Glomerular endothelial cell (primary cell): ENCODE data around the gene MUSTN1. TPM values are rescaled to one million over a fixed set of nuclear protein-coding genes. Genes with fewer than 3 reads are reported as not detected.

Source experiments
- DNase-seq: peaks from one replicate; pipeline ENCODE4 v3.0.0-alpha.2; 2011; ENCODE audit warnings: low read depth, low spot score; ENCODE audit errors: extremely low read depth
- total RNA-seq: library from RNA; depleted of rRNA; stranded (reverse); fragments of >200 nt; gene quantifications from 2 replicates; pipeline ENCODE4 v1.2.3, GENCODE V29; 2015

Gene MUSTN1
- total RNA-seq, 1 donor from 2014 or later, result 2.7 TPM

- DNase-seq, result no peak
Observed at GRCh38 chr3:52836471-52836845, 1.6 kb upstream of the MUSTN1 start.

GRCh38 chr3:52835766-52836470 is 1.1 kb upstream of the MUSTN1 start:
- DNase-seq, result no peak

DNA sequence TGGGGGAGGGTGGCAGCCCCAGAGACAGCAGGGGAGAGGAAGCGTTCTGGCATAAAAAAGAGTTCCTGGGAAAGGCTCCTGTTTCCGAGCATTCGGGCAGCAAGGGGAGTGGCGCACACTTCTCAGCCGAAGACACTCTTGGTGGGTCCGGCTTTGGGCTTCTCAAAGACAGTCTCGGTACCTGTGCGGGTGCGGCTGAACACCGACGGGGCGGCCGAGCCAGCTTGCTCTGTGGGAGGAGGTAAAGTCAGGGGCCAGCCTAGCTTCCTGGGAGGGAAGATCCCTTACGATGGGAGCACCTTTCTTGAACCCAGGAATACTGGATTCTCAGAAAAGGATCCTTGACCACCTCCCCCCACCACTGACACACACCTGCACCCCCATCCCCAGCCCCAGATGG is 1.6 kb downstream of the MUSTN1 start:
- DNase-seq, result no peak

DNA sequence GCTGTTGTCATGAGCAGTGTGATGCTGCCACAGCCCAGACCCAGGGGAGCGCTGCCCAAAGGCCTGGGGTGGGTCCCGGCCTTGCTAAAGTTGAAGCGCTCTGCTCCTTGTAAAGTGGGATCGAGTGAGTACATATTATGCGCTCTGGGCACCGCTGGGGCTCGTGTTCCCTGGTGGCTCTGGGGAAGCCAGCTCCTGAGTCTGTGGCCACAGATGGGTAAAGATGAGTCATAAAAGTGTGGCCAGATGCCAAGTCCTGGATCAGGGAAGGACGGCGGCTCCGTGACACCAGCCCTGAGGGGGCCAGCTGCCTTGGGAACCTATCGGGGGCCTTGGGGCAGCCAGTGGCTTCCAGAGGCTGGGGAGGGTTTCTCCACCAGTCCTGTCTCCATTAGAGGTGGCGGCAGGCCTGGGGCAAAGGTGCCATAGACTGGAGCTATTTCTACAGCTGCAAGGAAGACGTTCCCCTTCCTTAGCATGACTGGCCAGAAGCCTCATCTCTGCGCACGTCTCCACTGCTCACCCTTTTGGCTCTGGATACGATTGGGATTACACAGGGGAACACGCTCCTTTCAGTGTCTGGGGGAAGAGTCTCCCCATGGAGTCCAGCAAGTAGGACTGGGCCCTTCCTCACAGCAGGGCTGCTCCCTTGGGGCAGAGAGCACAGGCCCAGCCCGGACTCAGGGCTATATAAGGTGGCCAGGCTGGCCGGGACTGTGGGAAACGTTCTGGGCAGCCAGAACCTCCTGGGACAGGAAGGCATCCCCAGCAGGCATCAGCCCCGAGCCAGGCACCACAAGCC is 3.1 kb downstream of the MUSTN1 start:
- DNase-seq, result peak; percentile 27

GRCh38 chr3:52830535-52831258 is 4.1 kb downstream of the MUSTN1 start, which contains the start of gene ITIH4:
Gene ITIH4, minus strand, starts transcription at chr3:52830672. Its CDS starts 30 bp downstream, at chr3:52830642.
- DNase-seq, result no peak

DNA sequence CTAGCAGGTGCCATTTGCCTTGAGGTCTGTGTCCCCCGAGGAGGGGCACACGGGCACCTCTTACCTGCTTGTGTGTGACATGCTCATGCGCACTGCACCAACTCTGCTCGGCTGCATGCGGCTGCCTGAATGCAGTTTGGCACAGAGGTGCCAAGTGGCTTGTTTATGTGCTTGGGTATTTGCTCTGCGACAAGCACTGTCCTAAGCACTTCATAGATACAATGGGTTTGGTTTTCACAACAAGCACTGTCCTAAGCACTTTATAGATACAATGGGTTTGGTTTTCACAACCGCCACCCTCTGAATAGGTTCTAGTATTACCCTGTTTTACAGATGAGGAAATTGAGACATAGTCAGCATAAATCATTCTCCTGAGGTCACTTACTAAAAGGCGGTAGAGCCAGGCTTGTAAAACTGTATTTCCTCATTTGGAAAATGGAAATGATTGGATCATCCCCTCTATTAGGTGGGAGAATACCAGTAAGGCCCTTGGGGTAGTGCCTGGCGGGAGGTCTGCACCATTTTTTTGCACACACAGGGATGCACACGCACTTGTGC is 4.8 kb downstream of the MUSTN1 start:
- DNase-seq, result no peak

DNA sequence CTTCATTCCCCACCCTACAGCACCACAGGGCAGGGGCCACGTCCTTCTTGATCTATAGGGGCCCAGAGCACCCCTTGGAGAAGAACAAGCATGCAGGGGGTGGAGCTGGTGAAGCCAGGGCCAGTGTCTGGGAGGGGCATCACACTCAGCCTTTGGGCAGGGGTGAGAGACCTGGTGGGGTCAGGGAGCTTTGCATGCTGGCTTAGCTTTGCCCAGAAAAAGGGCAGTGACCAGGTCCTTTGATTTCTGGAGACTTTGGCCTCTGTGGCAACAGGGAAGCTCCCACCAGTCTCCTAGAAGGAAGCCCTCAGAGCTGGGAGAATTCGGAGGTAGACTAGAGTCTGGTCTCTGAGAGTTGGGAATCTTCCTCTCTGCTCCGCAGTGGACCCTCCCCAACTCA is 5.3 kb downstream of the MUSTN1 start:
- DNase-seq, result no peak

DNA sequence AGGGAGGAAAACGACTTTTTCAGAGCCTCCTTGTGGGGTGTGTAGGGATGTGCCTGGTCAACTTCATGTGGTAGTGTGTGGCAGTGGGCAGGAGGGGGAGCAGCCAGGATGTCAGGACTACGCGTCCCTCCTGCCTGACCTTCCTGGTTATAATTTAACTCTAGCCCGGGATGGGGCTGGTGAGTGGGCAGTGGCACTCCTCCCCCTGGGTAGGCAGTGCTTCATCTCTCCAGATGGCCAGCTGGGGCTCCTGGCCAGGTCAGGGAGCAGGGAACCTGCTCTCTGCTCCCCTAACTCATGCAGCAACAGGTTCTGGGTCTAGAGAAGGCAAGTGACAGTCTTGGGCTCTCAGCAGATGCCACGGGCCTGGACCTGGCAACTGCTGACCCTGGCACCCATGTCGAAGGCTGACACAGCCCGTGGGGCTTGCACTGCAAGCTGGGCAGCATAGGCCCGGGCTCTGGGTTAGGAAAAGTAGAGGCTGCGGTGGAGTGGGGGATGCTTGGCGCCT is 6.9 kb downstream of the MUSTN1 start:
- DNase-seq, result no peak

- DNase-seq, result no peak
Observed at GRCh38 chr3:52827441-52827840, 7.4 kb downstream of the MUSTN1 start.

DNA sequence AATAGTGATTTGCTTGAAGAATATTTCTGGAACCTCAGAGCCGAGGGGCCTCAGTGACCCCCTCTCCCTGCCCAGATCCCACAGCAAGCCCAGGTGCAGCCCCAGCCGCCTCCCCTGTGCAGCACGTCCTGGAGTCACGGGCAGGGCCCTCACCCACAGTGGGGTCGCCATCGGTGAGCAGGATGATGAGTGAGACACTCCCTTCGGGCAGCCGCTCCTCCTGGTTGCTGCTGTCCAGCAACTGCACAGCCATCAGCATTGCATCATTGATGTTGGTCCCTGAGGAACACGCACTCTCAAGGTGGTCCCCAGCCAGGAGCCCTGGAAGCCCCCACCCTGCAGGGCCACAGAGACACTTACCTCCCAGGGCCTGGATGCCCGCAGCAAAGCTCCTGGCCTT is 10.8 kb downstream of the MUSTN1 start:
- no peak for DNase-seq

DNA sequence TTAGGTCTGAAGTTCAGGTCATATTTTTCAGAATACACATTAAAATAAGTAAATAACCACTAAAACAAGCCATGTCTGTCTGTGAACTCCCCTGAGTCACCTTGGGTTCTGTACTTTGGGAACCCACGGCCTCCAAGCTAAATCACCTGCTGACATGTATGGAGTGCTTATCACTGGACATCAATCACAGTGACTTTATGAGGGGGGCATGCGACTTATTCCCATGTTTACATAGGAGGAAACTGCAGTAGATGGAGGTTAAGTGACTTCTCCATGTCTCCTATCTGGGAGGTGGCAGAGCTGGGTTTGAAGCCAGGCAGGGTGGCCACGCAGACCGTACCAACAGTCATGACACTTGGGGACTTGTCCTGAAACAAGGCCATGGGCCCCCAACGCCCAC is 12.5 kb downstream of the MUSTN1 start:
- no peak for DNase-seq

- no peak for DNase-seq
Observed at GRCh38 chr3:52820736-52821135, 14.1 kb downstream of the MUSTN1 start.

DNA sequence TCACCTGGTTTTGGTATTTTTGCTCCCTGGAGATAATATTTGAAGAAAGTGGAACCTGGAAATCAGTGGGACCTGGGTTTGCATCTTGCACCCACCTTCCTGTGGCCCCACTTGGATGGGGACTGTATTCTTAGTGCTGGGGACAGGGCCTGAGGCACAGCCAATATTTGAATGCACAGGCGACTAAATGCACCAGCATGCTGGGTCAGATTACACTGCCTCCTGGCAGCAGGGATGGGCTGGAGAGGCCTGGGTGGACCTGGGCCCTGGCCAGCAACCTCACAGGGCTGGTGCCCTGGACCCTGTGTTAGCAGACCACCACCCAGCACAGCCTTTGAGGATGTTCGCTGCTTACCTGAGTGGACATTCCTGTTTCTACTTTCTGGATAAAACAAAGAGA is 14.9 kb downstream of the MUSTN1 start:
- DNase-seq, result no peak

DNA sequence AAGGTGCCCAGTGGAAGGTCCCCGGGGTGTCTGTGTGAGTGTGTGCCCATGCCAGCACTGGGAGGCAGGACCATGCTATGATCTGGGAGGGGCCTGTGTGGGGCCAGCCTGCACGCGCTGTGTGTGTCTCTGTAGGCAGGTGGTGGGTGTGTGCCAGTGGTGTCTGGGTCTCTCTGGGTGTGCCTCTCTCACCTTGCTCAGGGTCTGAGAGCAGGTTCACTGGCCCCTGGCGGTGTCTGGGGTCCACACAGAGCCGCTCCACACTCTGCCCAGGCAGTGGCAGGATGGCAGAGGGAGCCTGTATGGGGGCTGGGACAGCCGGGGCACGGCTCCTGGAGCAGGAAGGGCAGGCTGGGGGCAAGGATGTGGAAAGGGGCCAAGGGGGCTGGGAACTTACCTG is 17.0 kb downstream of the MUSTN1 start:
- no peak for DNase-seq

GRCh38 chr3:52817221-52817620 is 17.6 kb downstream of the MUSTN1 start:
- DNase-seq, result no peak

GRCh38 chr3:52816654-52817053 is 18.2 kb downstream of the MUSTN1 start:
- no peak for DNase-seq

GRCh38 chr3:52816199-52816598 is 18.6 kb downstream of the MUSTN1 start:
- no peak for DNase-seq

DNA sequence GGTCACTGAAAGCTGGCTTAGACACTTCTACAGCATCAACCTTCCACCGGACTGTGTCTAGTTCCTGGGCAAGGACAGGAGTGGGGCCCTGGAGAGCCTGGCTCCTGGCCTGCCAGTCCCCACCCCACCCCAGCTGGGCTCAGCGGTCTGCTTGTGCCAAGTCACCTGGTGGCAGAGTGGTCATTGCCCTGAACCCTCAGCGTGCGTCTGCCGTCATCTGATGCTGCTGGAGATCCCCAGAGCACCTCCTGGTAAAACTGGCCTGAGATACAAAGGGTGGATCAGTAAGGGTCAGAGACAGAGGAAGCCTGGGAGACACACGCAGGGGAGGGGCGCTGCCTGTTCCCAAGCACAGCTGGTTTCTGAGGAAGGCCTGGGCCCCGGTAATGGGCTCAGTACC is 21.0 kb downstream of the MUSTN1 start:
- no peak for DNase-seq

DNA sequence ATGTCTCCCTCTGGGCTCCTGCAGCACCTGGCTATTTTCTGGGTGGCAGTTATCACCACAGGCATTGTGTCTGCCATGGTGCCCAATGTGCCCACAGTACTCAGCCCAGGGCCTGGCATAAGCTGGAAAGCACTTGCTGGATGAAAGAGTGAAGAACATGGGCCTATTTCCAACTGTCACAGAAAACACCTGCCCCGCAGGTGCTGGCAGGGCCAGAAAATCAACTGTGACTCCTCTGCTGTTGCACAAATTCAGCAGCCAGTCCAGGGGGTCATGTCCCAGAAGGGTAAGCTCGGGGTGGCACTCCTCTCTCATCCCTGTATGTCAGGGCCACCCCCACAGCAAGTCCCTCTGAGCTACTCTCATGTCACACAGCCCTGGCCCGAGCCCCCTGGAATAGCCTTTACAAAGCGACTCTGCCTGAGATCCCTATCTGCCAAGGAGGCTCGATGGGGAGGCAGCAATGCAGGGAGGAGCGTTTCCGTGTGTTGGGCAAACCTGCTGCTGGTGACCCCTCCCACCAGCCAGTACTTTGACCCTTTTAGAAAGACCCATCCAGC is 23.3 kb downstream of the MUSTN1 start:
- no peak for DNase-seq

DNA sequence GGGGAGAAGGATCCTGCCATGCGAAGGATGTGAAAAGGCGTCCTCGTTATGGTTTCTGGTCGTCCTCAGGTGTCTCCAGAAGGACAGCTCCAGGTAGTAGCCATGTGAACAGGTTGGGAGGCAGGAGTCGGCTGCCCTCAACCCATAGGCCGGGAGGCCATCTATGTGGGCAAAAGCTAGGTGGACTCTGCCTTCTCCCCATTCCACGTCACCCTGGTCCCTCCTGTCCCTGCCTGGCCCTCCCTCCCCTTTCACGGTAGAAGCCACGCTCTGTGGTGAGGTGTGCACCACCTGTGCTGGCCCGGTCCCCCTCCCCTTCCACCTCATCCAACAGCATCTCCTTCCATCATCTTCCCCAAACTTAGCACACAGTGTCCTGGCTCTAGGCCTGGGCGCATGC is 23.9 kb downstream of the MUSTN1 start:
- no peak for DNase-seq
